Lower leg skin (tissue), 4 donors: Measurements from ENCODE around the gene HNRNPAB. TPM values are rescaled to one million over a fixed set of nuclear protein-coding genes. Genes with fewer than 3 reads are reported as not detected.
"Not testable (repeated sequence)": the region's sequence is repeated elsewhere in the genome, so short reads cannot be mapped to it uniquely, and the experiment has no call there.

ENCODE experiments used
- DNase-seq, 2 donors: peaks; one replicate each; pipeline ENCODE4 v3.0.0-alpha.2; 2019; ENCODE audit warnings: low spot score in 2 of 2
- H3K4me3 ChIP-seq: fragments of 200-600 bp; sonication (generic); 2 replicates; pipeline ENCODE4 v1.5.1; 2017; ENCODE audit warnings: mild to moderate bottlenecking, low read depth; ENCODE audit not compliant: poor library complexity, severe bottlenecking
- POLR2A ChIP-seq, 2 donors: fragments of 450-650 bp; IDR thresholded peaks; one replicate each; pipeline ENCODE4 v1.6.1; 2016 to 2017; ENCODE audit warnings: antibody characterized with exemption in 2 of 2, mild to moderate bottlenecking in 1 of 2, moderate library complexity in 1 of 2
- WGBS, 2 donors: methylation state at CpG; one replicate each; pipeline ENCODE4 v1.1.5; 2018; 5-methylcytosine and 5-hydroxymethylcytosine counted together
- intact Hi-C: fragments of 100-400 bp; cut with DNase I; formaldehyde crosslinking; loops from one replicate; pipeline ENCODE4 v1.15.0; 2023; ENCODE audit warnings: low total_unique reads
- total RNA-seq, 4 donors: library from RNA; depleted of rRNA; stranded (reverse); fragments of >200 nt; gene quantifications; one replicate each; pipeline ENCODE4 v1.1.0, GENCODE V29; 2016
- TF ChIP-seq, protein P1 (sequence below), 3 donors: fragments of 450-650 bp; IDR thresholded peaks; one replicate each; pipeline ENCODE4 v1.5.1; 2016; ENCODE audit warnings: antibody characterized with exemption in 3 of 3, mild to moderate bottlenecking in 3 of 3, moderate library complexity in 2 of 3

HNRNPAB gene
- total RNA-seq, 4 donors from 2014 or later: 76.4 to 124 (median 102) TPM

DNA sequence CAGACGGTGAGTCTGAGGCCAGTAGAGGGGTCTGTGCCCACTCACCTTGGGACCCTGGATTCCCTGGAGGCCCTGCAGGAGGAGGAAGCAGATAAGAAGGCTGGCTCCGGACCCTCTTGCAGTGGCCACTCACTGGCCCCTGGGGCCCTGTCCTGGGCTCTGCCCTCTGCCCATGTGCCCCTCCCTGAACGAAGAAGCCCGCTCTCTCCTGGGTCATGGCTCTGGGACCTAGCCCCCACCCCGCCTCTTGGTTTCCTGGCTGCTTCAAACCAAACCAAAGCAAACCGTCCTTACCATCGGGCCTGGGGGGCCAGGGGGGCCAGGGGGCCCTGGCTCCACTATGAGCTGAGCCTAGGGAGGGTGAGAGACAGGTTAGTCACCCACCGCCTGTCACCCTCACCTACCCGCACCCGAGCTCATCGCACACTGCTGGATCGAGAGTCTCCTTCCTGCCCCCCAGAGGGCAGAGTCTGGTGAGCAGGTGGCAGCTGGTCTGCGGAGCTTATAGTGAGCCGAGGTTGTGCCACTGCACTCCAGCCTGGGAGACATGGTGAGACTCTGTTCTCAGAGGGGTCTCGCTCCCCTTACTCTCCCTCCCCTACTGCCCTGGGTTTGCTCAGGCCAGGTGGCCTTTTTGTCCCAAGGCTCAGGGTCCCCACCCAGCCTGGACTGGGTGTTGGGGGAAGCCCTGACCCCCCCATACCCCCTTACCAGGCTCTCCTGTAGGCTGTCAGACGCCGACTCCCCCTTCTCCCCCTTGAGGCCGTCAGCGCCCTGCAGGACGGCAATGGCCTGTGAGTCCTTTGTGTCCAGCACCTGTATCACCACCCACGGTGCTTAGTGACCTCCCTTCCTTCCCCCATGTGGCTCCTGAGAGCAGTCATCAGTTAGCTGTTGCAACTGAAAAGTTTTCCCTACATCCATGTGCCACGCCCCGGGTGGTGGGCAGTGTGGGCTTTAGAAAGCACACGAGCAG is 43.4 kb downstream of the HNRNPAB start:
- 79% methylated on average over 21 to 22 of the region's 24 CpGs for WGBS, 2 donors
- DNase-seq: no peak
- intact Hi-C loops: no loop called here
- no peak overlapping the region for H3K4me3 ChIP-seq
- no peak for TF ChIP-seq POLR2A (IDR thresholded peaks at IDR 0.05)
- TF ChIP-seq, protein P1, sequence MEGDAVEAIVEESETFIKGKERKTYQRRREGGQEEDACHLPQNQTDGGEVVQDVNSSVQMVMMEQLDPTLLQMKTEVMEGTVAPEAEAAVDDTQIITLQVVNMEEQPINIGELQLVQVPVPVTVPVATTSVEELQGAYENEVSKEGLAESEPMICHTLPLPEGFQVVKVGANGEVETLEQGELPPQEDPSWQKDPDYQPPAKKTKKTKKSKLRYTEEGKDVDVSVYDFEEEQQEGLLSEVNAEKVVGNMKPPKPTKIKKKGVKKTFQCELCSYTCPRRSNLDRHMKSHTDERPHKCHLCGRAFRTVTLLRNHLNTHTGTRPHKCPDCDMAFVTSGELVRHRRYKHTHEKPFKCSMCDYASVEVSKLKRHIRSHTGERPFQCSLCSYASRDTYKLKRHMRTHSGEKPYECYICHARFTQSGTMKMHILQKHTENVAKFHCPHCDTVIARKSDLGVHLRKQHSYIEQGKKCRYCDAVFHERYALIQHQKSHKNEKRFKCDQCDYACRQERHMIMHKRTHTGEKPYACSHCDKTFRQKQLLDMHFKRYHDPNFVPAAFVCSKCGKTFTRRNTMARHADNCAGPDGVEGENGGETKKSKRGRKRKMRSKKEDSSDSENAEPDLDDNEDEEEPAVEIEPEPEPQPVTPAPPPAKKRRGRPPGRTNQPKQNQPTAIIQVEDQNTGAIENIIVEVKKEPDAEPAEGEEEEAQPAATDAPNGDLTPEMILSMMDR (IDR thresholded peaks at IDR 0.05): no peak

DNA sequence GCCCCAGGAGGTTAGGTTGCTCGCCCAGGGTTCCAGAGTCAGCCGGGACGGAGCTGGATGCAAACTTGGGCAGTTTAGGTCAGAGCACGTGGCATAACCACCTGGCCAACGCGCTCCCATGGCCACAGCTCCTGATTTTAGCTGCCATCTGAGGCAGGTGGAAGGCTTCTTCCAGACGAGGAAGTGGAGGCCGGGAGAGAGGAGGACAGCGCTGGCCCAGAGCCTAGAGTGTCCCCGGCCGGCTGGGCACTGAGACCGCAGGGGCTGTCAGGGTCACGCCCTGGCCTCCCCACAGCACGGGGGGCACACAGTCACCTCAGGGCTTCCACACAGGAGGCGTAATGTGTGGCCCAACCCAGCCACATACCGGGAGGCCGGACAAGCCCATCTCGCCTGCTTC is 44.4 kb downstream of the HNRNPAB start:
- 90 to 92% methylated on average over 18 of the region's 18 CpGs for WGBS, 2 donors
- H3K4me3 ChIP-seq: no peak overlapping the region
- intact Hi-C loops: no loop called here
- TF ChIP-seq, protein P1 (IDR thresholded peaks at IDR 0.05): no peak
- no peak for TF ChIP-seq POLR2A (IDR thresholded peaks at IDR 0.05)
- DNase-seq: no peak

DNA sequence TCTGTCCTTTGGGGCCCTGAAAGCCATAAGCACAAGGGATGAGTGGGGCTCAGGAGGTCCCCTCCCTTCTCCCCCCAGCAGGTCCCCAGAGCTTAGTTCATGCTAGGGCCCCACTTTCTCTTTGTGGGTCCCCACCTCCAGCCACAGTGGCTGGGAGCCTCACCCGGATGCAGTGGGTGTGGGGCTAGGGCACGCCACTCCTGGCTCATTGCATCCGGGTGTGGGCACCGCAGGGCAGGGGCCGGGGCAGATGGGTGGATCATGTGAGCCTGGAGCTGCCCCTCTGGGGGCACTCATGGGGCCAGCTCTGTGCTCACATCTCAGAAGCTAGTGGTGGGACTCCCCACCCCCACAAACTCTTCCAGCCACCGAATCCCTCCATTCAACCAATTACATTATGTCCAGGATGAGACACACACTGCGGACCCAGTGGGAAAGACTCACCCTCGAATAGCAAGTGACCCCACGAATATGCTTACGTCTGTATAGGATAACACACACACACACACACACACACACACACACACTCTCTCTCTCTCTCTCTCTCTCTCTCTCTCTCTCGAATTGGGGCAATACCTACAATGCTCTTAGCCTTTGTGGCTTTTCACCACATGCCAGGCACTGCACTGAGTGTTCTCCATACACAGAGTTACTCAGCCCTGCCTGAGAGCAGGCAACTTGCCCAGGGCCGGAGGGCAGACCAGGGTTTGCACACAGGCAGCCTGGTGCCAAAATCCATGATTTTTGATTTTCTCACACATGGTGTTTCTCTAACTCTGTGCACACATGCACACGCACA is 45.1 kb downstream of the HNRNPAB start:
- no peak for DNase-seq
- intact Hi-C loops: no loop called here
- 59 to 63% methylated on average over 12 of the region's 13 CpGs for WGBS, 2 donors
- H3K4me3 ChIP-seq: no peak overlapping the region
- TF ChIP-seq, protein P1 (IDR thresholded peaks at IDR 0.05): no peak
- TF ChIP-seq POLR2A (IDR thresholded peaks at IDR 0.05): no peak

DNA sequence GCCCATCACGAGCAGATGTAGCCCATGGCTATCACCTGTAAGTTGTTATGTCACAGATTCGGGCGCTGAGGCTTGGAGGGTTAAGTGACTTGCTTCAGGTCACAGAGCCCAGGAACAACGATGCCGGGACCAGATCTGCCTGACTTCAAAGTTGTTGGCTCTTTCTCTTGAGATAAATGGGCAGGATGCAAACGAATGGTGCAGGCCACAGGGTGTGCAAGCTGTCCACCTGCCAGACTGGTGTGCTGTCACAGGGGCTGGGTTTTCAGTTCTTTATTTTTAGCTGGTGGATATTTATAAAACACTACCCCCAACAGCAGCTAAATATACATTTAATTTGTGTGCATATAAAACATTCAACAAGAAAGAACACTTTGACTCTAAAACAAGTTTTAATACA is 45.9 kb downstream of the HNRNPAB start:
- TF ChIP-seq, protein P1 (IDR thresholded peaks at IDR 0.05): no peak
- no peak for TF ChIP-seq POLR2A (IDR thresholded peaks at IDR 0.05)
- no peak for DNase-seq
- intact Hi-C loops: no loop called here
- WGBS, 2 donors: 63 to 68% methylated on average over 6 of the region's 6 CpGs
- no peak overlapping the region for H3K4me3 ChIP-seq

DNA sequence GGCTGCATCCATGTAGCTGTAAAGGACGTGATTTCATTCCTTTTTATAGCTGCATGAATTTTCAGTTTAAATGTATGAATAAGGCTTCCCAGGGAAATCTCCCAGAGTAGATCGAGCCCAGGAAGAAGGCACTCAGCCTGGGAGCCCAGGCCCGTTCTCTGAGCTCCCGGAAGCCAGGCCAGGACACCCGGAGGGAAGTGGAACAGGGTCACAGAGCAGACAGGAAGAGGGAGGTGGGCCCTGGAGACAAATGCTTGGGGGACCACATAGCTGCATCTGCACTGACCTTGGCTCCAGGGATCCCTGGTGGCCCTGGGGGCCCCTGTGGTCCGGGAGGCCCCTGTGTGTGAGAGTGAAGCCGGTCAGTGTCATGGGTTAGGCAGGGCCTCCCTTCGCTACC is 47.9 kb downstream of the HNRNPAB start:
- no peak for DNase-seq
- 79 to 87% methylated on average over 5 to 8 of the region's 8 CpGs for whole genome bisulfite sequencing, 2 donors
- TF ChIP-seq, protein P1 (IDR thresholded peaks at IDR 0.05): no peak
- TF ChIP-seq POLR2A (IDR thresholded peaks at IDR 0.05): no peak
- intact Hi-C loops: no loop called here
- H3K4me3 ChIP-seq: no peak overlapping the region

DNA sequence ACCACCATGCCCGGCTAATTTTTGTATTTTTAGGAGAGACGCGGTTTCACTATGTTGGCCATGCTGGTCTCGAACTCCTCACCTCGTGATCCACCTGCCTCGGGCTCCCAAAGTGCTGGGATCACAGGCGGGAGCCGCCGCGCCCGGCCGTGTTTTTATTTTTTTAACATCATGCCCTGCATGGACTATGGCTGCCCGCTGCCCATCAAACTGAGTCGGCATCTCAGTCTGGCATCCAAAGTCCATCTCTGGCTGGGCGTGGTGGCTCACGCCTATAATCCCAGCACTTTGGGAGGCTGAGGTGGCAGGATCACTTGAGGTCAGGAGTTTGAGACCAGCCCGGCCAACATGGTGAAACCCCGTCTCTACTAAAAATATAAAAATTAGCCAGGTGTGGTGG is 49.3 kb downstream of the HNRNPAB start:
- intact Hi-C loops, DNase-seq, H3K4me3 ChIP-seq: not testable (repeated sequence)
- 91 to 92% methylated on average over 18 of the region's 18 CpGs for WGBS, 2 donors
